Measurements from ENCODE around the gene TAF5L.
"Not testable (repeated sequence)": the region's sequence is repeated elsewhere in the genome, so short reads cannot be mapped to it uniquely, and the experiment has no call there.

TAF5L gene

GRCh38 chr1:229642376-229642775 is 16.5 kb upstream of the TAF5L start:
- no peak for DNase-seq (ENCODE audit: low read depth)

- no peak for DNase-seq (ENCODE audit: low read depth)
Observed at GRCh38 chr1:229641306-229641705, 15.4 kb upstream of the TAF5L start.

DNA sequence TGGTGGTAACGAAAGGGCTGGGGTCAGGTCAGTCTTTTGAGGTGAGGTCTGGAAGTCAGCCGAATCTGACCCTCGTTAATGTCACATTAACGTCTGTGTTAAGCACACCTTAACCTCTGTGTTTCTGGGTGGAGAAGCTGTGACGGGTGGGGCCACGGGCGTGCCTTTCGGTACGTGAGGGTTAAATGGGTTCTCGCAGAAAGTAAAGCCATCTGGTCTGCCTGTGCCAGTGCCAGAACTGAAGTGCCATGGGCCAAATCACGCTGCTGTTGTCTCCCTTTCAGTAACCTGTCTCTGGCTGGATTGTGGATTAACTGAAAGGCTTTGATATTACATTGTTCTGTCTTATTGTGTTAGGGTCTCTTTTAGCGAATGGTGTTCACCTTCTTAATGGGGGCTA is 14.5 kb upstream of the TAF5L start:
- DNase-seq (ENCODE audit: low read depth) = no peak

DNA sequence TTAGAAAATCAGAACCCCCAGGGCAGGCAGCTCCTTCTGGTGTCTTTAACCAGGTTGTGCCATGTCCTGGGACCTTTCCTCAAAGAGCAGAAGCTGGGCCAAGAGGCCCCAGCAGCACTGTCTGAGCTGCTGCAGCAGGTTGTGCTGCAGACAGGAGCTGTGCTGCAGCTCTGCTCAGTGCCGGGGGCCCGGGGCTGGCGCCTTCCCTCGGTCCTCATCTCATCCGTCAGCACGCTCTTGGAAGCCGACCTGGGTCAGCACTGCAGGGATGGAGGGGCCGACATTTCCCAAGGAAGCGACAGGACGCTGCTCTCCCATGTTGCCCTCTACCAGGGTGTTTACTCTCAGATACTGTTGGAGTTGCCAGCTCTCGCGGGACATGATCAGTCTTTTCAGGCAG is 11.8 kb upstream of the TAF5L start:
- no peak for DNase-seq (ENCODE audit: low read depth)

DNA sequence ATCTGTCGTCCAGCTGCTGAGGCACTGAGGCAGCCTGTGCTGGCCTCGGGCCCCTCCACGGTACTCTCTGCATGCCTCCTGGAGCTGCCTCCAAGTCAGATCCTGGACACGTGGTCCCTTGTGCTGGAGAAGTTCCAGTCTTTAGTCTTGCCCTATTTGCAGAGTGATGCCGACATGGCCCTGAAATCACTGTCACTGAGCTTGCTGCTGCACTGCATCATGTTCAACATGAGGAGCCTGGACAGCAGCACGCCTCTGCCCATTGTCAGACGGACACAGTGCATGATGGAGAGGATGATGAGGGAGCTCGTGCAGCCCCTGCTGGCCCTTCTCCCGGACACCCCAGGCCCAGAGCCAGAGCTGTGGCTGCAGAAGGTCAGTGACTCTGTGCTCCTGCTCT is 10.1 kb upstream of the TAF5L start:
- no peak for DNase-seq (ENCODE audit: low read depth)

- DNase-seq (ENCODE audit: low read depth) = no peak
Observed at GRCh38 chr1:229631966-229632365, 6.0 kb upstream of the TAF5L start.

DNA sequence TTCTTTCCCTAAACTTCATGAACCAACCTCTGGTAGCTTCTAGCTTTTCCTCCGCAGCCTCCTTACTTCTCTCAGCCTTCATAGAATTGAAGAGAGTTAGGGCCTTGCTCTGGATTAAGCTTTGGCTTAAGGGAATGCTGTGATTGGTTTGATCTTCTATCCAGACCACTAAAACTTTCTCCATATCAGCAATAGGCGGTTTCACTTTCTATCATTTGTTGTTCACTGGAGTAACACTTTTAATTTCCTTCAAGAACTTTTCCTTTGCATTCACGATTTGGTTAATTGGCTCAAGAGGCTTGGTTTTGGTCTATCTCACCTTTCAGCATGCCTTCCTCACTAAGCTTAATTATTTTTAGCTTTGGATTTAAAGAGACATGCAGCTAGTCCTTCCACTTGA is 5.2 kb upstream of the TAF5L start:
- no peak for DNase-seq (ENCODE audit: low read depth)

GRCh38 chr1:229629261-229629660 is 3.3 kb upstream of the TAF5L start:
- DNase-seq (ENCODE audit: low read depth) = no peak

DNA sequence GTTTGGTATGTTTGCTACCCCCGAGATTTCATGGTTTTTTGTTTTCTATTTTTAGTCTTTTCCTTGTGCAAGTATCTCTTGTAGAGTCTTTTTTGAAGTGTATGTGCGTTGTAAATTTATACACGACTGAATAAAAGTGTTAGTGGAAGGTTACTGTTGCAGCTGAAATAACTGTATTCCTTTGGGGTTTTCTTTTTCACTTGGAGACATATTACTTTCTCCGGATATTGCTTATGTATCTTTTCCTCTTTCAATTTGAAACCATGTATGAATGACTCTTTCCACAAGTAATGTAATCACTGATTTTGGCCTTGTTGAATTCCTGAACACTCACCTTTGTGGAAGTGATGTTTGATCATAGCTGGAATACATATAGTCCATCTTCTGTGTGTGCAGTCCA is 1.1 kb upstream of the TAF5L start:
- no peak for DNase-seq (ENCODE audit: low read depth)

GRCh38 chr1:229625071-229625914 is 629 bp downstream of the TAF5L start:
- no peak for DNase-seq (ENCODE audit: low read depth)

- no peak for DNase-seq (ENCODE audit: low read depth)
Observed at GRCh38 chr1:229624521-229625070, 1.3 kb downstream of the TAF5L start.

DNA sequence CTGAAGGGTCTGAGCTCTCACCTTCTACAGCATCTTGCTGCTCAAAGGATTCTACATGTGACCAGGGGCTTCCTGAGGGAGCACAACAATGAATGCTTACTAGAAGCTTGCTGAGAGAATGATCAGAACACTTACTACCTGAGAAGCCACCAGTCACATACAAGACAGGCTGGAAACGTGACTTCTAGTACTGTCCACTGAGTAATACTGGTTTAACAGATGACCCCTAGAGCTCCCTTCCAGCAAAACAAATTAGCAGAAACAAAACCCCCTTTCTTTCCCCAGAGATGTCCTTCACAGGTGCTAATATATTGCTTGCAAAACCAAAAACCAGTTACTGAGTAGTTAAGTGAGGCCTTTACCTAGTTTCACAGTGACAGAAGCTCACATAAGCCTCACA is 2.1 kb downstream of the TAF5L start:
- DNase-seq (ENCODE audit: low read depth) = no peak

- no peak for DNase-seq (ENCODE audit: low read depth)
Observed at GRCh38 chr1:229623225-229623624, 2.7 kb downstream of the TAF5L start.

DNA sequence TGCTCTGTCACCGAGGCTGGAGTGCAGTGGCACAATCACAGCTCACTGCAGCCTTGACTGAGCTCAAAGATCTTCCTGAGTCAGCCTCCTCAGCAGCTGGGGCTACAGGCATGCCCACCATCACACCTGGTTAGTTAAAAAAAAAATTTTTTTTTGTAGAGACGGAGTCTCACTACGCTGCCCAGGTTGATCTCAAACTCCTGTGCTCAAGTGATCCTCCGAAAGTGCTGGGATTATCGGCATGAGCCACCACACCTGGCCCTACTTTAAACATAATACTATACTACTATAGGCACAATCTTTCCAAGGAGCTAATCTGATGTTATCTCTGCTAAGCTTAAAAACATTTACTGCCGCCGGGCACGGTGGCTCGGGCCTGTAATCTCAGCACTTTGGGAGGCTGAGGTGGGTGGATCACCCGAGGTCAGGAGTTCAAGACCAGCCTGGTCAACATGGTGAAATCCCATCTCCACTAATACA is 3.2 kb downstream of the TAF5L start:
- not testable (repeated sequence) for DNase-seq (ENCODE audit: low read depth)

DNA sequence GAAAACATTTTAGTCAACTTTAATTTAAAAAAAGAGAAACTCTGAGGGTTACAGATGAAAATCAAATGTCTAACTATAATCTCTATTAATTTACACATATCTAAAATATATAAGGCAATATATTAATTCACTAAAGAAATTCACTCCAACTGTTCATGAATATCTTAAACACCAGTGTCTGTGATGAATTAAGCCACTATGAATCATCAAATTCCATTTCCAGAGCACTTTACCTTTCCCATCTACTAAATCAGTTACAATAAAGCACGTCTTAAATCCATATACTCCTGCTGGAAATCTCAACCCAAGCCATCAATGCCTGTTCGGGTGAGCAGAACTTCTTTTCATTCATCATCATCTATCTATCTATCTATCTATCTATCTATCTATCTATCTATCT is 4.3 kb downstream of the TAF5L start:
- DNase-seq (ENCODE audit: low read depth) = no peak

DNA sequence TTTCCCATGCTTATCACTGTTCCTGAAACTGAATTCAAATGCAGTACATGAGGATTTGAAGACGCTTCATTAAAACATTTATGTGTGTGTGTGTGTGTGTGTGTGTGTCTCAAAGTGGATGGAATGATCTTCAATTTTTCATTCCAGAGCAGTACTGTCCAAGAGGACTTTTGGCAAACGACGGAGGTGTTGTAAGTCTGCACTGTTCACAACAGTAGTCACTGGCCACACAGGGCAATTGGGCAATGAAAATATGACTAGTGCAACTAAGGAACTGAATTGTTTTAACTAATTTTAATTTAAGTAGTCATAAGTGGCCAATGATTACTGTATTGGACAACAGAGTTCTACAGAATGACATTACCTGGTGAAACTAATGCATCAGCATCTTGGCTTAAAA is 5.0 kb downstream of the TAF5L start:
- no peak for DNase-seq (ENCODE audit: low read depth)

- DNase-seq (ENCODE audit: low read depth) = no peak
Observed at GRCh38 chr1:229619614-229620013, 6.3 kb downstream of the TAF5L start.

DNA sequence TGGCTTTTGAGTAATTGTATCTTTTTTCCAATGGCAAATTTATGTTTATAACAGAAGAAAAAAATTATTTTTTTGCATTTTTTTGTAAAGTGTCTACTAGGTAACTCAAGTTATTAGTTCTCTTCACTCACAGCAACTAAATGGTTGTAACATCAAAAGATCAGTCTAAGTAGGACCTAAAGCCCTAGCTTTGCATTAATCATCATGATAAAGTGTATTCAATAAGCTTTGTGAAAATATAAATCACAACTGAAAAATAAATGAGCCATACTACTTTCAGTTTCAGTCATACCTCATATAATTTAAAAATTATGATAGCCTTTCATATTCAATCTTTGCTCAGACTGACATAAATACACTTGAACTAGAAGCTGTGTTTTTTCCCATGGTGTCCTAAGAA is 6.9 kb downstream of the TAF5L start:
- DNase-seq (ENCODE audit: low read depth) = no peak

DNA sequence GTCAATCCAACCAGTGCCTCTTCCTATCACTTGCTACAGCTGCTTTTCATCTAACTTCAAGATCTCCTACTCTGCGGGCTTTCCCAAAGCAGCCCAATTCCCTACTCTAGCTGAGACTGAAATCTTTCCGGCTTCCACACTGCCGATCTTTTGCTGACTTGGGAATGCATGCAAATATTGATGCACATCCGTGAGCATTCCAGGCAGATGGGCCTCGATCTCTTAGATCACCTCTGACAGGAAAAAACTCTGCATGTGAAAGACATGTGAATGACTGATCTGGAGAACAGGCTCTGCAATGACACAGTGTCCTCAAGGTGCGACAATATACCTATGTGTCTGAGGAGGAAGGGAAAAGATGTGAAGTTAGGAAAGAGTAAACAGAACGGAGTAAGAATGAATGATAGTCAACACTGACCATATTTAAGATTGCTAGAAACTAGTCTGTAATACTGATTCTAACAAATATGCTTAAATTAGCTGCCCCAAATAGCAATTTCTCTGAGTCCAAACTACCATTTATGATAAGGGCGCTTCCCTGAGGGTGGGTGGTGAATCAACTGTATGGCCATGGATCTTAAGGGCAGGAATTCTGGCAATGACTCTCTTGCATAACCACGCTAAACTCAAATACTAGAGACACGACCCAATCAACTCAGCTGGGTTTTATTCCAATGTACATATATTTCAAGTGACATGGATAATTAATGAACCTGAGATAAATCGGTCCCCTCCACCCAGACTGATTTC is 8.4 kb downstream of the TAF5L start:
- no peak for DNase-seq (ENCODE audit: low read depth)

GRCh38 chr1:229614701-229615100 is 11.2 kb downstream of the TAF5L start:
- no peak for DNase-seq (ENCODE audit: low read depth)

- DNase-seq (ENCODE audit: low read depth) = no peak
Observed at GRCh38 chr1:229613938-229614337, 12.0 kb downstream of the TAF5L start.

DNA sequence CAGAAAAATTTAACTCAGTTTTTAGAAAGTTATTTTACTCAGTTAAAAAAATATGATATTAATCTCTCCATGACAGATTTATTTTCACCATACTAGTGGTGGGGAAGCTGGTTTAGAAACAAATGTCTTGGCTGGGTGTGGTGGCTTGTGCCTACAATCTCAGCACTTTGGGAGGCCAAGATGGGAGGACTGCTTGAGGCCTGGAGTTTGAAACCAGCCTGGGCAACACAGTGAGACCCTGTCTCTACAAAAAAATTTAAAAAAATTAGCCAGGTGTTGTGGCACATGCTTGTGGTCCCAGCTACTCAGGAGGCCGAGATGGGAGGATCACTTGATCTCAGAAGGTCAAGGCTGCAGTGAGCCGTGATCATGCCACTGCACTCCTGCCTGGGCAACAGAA is 17.3 kb downstream of the TAF5L start:
- no peak for DNase-seq (ENCODE audit: low read depth)

- no peak for DNase-seq (ENCODE audit: low read depth)
Observed at GRCh38 chr1:229607370-229607769, 18.6 kb downstream of the TAF5L start.

All from T follicular helper cell (primary cell).